K562 (cell line): Measurements from ENCODE around the gene CORIN. TPM values are rescaled to one million over a fixed set of nuclear protein-coding genes. Genes with fewer than 3 reads are reported as not detected.
A peak's percentile ranks its signal among the peaks of the same experiment; 100 is the strongest.

Experiments
- ATAC-seq: fragments of 200-7000 bp; cut with Tn5 transposase; 3 replicates; pipeline ENCODE4 v1.9.1; 2020; ENCODE audit warnings: moderate library complexity
- BruUV-seq: library from RNA; stranded (reverse); fragments of 400-500 nt; replicated peaks from 2 replicates; lab custom pipeline; 2021; lab: Mats Ljungman, UMichigan
- CTCF ChIA-PET: fragments of 300-600 bp; formaldehyde crosslinking; extraction: SDS; loops from one replicate; lab custom pipeline; 2021; ENCODE audit warnings: low intra/inter-chr PET ratio; lab: Yijun Ruan, JAX
- POLR2A ChIA-PET: fragments of 300-600, 350-650 bp; sonication (Branson Sonifier 250); formaldehyde crosslinking; extraction: SDS; loops from one replicate; lab custom pipeline; 2021; ENCODE audit warnings: antibody characterized with exemption, inconsistent platforms; lab: Yijun Ruan, JAX
- DNase-seq, 4 experiments: peaks; one replicate each; pipeline versions ENCODE4 v3.0.0 to v3.0.0-alpha.2; 2011 to 2018; ENCODE audit warnings: low spot score in 3 of 4, mixed read lengths in 3 of 4; ENCODE audit errors: extremely low read depth in 1 of 4
- FAIRE-seq: peaks from 2 replicates; lab custom pipeline; 2011; peaks lifted over from hg19 to GRCh38; lab: Jason Lieb, UNC
- H2AFZ ChIP-seq: 2 replicates; pipeline ENCODE4 v1.6.0; 2011; ENCODE audit warnings: low read depth, low read length, control low read depth, inconsistent platforms
- H3K27ac ChIP-seq: fragments of 200-600 bp; 3 replicates; pipeline ENCODE4 v1.8.0; 2011; ENCODE audit warnings: low read depth, mild to moderate bottlenecking, control low read depth, inconsistent platforms, low read length, moderate library complexity, mixed read lengths; ENCODE audit errors: extremely low read depth
- H3K27me3 ChIP-seq, 2 experiments: fragments of 300-600 bp in 1 of 2; 2 replicates in 1 of 2; 3 replicates in 1 of 2; pipeline versions ENCODE4 v1.6.0 to v1.8.0; 2011; ENCODE audit warnings: inconsistent platforms in 2 of 2, low read length in 2 of 2, mild to moderate bottlenecking in 1 of 2, mixed read lengths in 1 of 2, moderate library complexity in 1 of 2; ENCODE audit not compliant: control insufficient read depth in 2 of 2, insufficient read depth in 2 of 2
- H3K36me3 ChIP-seq: fragments of 300-600 bp; 3 replicates; pipeline ENCODE4 v1.8.0; 2011; ENCODE audit warnings: mild to moderate bottlenecking, low read length, inconsistent platforms; ENCODE audit not compliant: control insufficient read depth, insufficient read depth
- H3K4me1 ChIP-seq, 2 experiments: fragments of 200-600 bp in 1 of 2; replicated peaks in 1 of 2; 2 replicates in 1 of 2; 3 replicates in 1 of 2; pipeline versions ENCODE4 v1.5.1 to v1.8.0; 2011; ENCODE audit warnings: inconsistent platforms in 2 of 2, low read length in 2 of 2, mild to moderate bottlenecking in 1 of 2, mixed read lengths in 1 of 2, moderate library complexity in 1 of 2; ENCODE audit not compliant: control insufficient read depth in 2 of 2, insufficient read depth in 2 of 2
- H3K4me2 ChIP-seq: 2 replicates; pipeline ENCODE4 v1.6.1; 2011; ENCODE audit warnings: low read length, control low read depth, inconsistent platforms, mixed read lengths; ENCODE audit not compliant: insufficient read depth
- H3K4me3 ChIP-seq: fragments of 200-600 bp; sonication (generic), shearing (Covaris generic); 2 replicates; pipeline ENCODE4 v1.5.1; 2016; ENCODE audit warnings: control low read depth, inconsistent platforms
- H3K79me2 ChIP-seq: fragments of 200-600 bp; 3 replicates; pipeline ENCODE4 v1.8.0; 2011; ENCODE audit warnings: low read length, inconsistent platforms; ENCODE audit not compliant: control insufficient read depth, insufficient read depth
- H3K9ac ChIP-seq, 2 experiments: 2 replicates each; pipeline versions ENCODE4 v1.6.0 to v1.6.1; 2011; ENCODE audit warnings: low read depth in 2 of 2, low read length in 2 of 2, control low read depth in 1 of 2, inconsistent platforms in 1 of 2, mild to moderate bottlenecking in 1 of 2, mixed read lengths in 1 of 2; ENCODE audit not compliant: insufficient read depth in 1 of 2
- H3K9me1 ChIP-seq: one replicate; pipeline ENCODE4 v1.6.0; 2011; ENCODE audit warnings: inconsistent platforms, mild to moderate bottlenecking, low read length, moderate library complexity; ENCODE audit not compliant: control insufficient read depth, insufficient read depth
- H3K9me3 ChIP-seq: replicated peaks from 2 replicates; pipeline ENCODE4 v1.5.1; 2011; ENCODE audit warnings: low read depth, low read length, inconsistent platforms; ENCODE audit not compliant: control insufficient read depth, insufficient read depth
- H4K20me1 ChIP-seq: replicated peaks from 2 replicates; pipeline ENCODE4 v1.6.1; 2011; ENCODE audit warnings: low read length, inconsistent platforms, mixed read lengths; ENCODE audit not compliant: control insufficient read depth, insufficient read depth
- C11orf30 ChIP-seq: fragments of 450-650 bp; IDR thresholded peaks from 2 replicates; pipeline ENCODE4 v1.6.1; 2016; ENCODE audit warnings: low read depth, mild to moderate bottlenecking
- DIDO1 ChIP-seq: fragments of 450-650 bp; IDR thresholded peaks from 2 replicates; pipeline ENCODE4 v1.6.1; 2016; ENCODE audit warnings: low read depth, missing biosample characterization, missing genetic modification characterization
- KAT2B ChIP-seq: IDR thresholded peaks from one replicate; pipeline ENCODE4 v1.6.1; 2012; ENCODE audit warnings: low read depth, mild to moderate bottlenecking, control low read depth, inconsistent platforms, low read length, moderate library complexity
- MAFF ChIP-seq: IDR thresholded peaks from 2 replicates; pipeline ENCODE4 v1.6.1; 2012; ENCODE audit warnings: low read length, improper control_type of control experiment
- MAFK ChIP-seq: IDR thresholded peaks from 2 replicates; pipeline ENCODE4 v1.6.1; 2011; ENCODE audit warnings: low read length, improper control_type of control experiment
- MEF2D ChIP-seq: conservative IDR thresholded peaks from 2 replicates; pipeline ENCODE4 v1.6.1; 2016; ENCODE audit warnings: low read depth, missing genetic modification characterization, missing compliant biosample characterization
- PTBP1 ChIP-seq: fragments of 200-400 bp; formaldehyde crosslinking; IDR thresholded peaks from 2 replicates; pipeline ENCODE4 v1.6.1; 2017; ENCODE audit warnings: low read depth, low read length
- SAP30 ChIP-seq: fragments of 200-600 bp; sonication (generic); IDR thresholded peaks from 2 replicates; pipeline ENCODE4 v1.6.1; 2012; ENCODE audit warnings: borderline replicate concordance, low read depth, mild to moderate bottlenecking, moderate library complexity, low read length, control low read depth, inconsistent platforms; ENCODE audit not compliant: insufficient read depth, poor library complexity, severe bottlenecking
- ZNF316 ChIP-seq: fragments of 450-650 bp; IDR thresholded peaks from 2 replicates; pipeline ENCODE4 v1.6.1; 2016
- ZNF444 ChIP-seq: fragments of 250-450 bp; sonication (Bioruptor Pico); IDR thresholded peaks from 2 replicates; pipeline ENCODE4 v1.4.0; 2020; ENCODE audit warnings: mild to moderate bottlenecking, moderate library complexity
- ZNF668 ChIP-seq: fragments of 250-450 bp; sonication (Bioruptor Pico); IDR thresholded peaks from 2 replicates; pipeline ENCODE4 v1.8.0; 2022; ENCODE audit warnings: mild to moderate bottlenecking, inconsistent platforms
- WGBS: fragments of 100-300 bp; shearing (Covaris generic); methylation state at CpG from one replicate; pipeline ENCODE4 v1.1.6; 2016; ENCODE audit warnings: low coverage, mixed read lengths; ENCODE audit not compliant: insufficient coverage; ENCODE audit errors: missing lambda C conversion rate; 5-methylcytosine and 5-hydroxymethylcytosine counted together
- in situ Hi-C: fragments of 300-500 bp; cut with MboI; formaldehyde crosslinking; loops from 4 replicates; pipeline ENCODE4 v1.15.0; 2018; ENCODE audit warnings: inconsistent platforms, mixed read lengths
- intact Hi-C: fragments of 100-400 bp; cut with micrococcal nuclease; formaldehyde crosslinking; loops from 2 replicates; pipeline ENCODE4 v1.14.2; 2022
- polyA plus RNA-seq, 8 experiments: library from polyadenylated mRNA; depleted of rRNA in 4 of 8; stranded (reverse) in 5 of 8; unstranded in 3 of 8; fragments of >200 nt; fragmentation: Nextera tagmentation in 2 of 8; fragmentation: Illumina TruSeq in 1 of 8; extraction: Ambion mirVana in 2 of 8; extraction: Trizol in 1 of 8; gene quantifications; 2 replicates each; pipeline versions ENCODE4 v1.2.1 to v1.2.3, GENCODE V29; 2011 to 2014; ENCODE audit warnings: inconsistent platforms in 1 of 8, missing spikeins in 1 of 8
- total RNA-seq, 7 experiments: library from RNA; depleted of rRNA in 6 of 7; stranded (reverse); fragments of >200 nt in 6 of 7; fragmentation: Illumina TruSeq in 2 of 7; extraction: Trizol in 2 of 7; gene quantifications; 2 replicates each; pipeline versions ENCODE4 v1.2.1 to v1.2.3, GENCODE V29; 2011 to 2021; ENCODE audit warnings: low replicate concordance in 1 of 7
- TF ChIP-seq, protein P1 (sequence below): fragments of 200-800 bp; sonication (Bioruptor generic); IDR thresholded peaks from 2 replicates; pipeline ENCODE4 v1.6.1; 2016; ENCODE audit warnings: missing genetic modification characterization, missing compliant biosample characterization

The CORIN gene
- total and polyA plus RNA-seq, 9 of the 15 experiments (the other 6 are each of a cell fraction or from before 2014, with no cell fraction given), result 0.04 to 0.31 (median 0.08) TPM; not detected in 4

DNA sequence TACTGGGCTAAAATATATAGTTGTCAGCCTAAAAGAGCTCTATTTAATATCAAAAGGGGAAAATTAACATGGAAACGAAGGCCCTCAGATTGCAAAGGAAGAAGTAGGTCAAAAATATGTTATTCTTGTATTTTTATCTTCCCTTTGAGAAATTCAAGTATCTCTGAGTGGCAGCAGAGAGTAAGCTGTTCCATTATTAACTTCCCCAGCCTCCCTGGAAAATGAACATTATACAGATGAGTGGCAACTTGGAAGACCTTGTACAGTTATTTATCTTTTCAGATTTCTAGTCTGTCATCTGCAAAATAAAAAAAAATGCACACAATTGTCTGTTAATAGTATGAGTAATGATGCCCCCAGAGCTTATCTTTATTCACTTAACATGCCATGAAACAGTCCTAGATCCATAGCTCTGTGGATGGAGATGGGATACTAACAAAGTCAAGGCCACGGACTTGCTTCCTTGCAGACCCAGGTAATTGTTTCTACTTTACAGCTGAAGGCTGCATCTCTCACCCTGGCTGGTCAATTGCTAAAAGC, 93.0 kb downstream of the CORIN start:
- H3K4me1 ChIP-seq, result no peaks in the 10 kb centered on the region
- ChIA-PET CTCF (no interaction called here), POLR2A (no interaction called here)
- no peaks in the 10 kb centered on the region for H3K27me3 ChIP-seq
- H4K20me1 ChIP-seq, result no peaks in the 10 kb centered on the region
- WGBS, result 0% methylated on average over 2 of the region's 2 CpGs
- no peaks in the 10 kb centered on the region for H3K9me3 ChIP-seq
- DNase-seq, result no peak
- TF ChIP-seq MEF2D (tag), result no peak
- TF ChIP-seq, all 486 proteins: peak for 0
- in situ Hi-C loops, result no loop called here
- Histone ChIP-seq H3K4me3 (no peak overlapping the region), H3K9me1 (no peaks in the 10 kb centered on the region), H3K27ac (no peak overlapping the region), H3K4me2 (no peak overlapping the region), H3K36me3 (no peaks in the 10 kb centered on the region), H2AFZ (no peak overlapping the region), H3K79me2 (no peaks in the 10 kb centered on the region), H3K9ac (no peak overlapping the region)
- no peak for FAIRE-seq
- no peak for ATAC-seq
- intact Hi-C loops, result no loop called here
- BruUV-seq, result no TSS peak

DNA sequence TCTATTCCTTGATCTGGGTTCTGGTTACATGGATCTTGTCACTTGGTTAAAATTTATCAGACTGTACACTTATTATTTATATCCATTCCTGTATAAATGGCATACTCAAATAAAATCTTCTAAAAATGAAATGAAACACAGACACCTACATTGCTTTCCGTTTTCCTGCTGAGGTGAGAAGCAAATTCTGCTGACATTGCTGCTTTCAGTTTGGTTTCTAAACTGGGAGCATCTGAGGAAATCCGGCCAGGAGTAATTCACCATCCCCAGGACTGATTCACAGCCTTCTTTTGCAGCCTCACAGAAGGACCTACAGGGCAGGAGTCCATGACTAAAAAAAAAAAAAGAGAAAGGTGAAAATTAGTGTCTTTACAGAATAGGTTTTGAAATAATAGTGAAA, 93.6 kb downstream of the CORIN start:
- H3K79me2 ChIP-seq, result no peaks in the 10 kb centered on the region
- H3K9ac ChIP-seq, result no peak overlapping the region
- no peak overlapping the region for H2AFZ ChIP-seq
- in situ Hi-C loops (no loop called here), intact Hi-C loops (no loop called here)
- H3K27ac ChIP-seq, result no peak overlapping the region
- FAIRE-seq (no peak), DNase-seq (no peak), ATAC-seq (no peak)
- H3K9me1 ChIP-seq, result no peaks in the 10 kb centered on the region
- WGBS, result 0% methylated on average over 2 of the region's 2 CpGs
- no peak overlapping the region for H3K4me3 ChIP-seq
- H3K9me3 ChIP-seq, result no peaks in the 10 kb centered on the region
- POLR2A ChIA-PET, result no interaction called here
- no peak overlapping the region for H3K4me2 ChIP-seq
- H4K20me1 ChIP-seq, result no peaks in the 10 kb centered on the region
- H3K27me3 ChIP-seq, result no peaks in the 10 kb centered on the region
- CTCF ChIA-PET, result no interaction called here
- no peaks in the 10 kb centered on the region for H3K4me1 ChIP-seq
- no peaks in the 10 kb centered on the region for H3K36me3 ChIP-seq
- BruUV-seq, result no TSS peak
- no peak for TF ChIP-seq ZNF444 (CRISPR knock-in tag)
- peak; percentile 89 for TF ChIP-seq C11orf30
- no peak for TF ChIP-seq DIDO1 (tag)
- peak; percentile 92 for TF ChIP-seq MAFK
- TF ChIP-seq ZNF316, result peak; percentile 92
- TF ChIP-seq SAP30, result no peak
- TF ChIP-seq MAFF, result peak; percentile 87
- no peak for TF ChIP-seq PTBP1
- no peak for TF ChIP-seq ZNF668 (CRISPR knock-in tag)
- no peak for TF ChIP-seq KAT2B
- TF ChIP-seq, protein P1, sequence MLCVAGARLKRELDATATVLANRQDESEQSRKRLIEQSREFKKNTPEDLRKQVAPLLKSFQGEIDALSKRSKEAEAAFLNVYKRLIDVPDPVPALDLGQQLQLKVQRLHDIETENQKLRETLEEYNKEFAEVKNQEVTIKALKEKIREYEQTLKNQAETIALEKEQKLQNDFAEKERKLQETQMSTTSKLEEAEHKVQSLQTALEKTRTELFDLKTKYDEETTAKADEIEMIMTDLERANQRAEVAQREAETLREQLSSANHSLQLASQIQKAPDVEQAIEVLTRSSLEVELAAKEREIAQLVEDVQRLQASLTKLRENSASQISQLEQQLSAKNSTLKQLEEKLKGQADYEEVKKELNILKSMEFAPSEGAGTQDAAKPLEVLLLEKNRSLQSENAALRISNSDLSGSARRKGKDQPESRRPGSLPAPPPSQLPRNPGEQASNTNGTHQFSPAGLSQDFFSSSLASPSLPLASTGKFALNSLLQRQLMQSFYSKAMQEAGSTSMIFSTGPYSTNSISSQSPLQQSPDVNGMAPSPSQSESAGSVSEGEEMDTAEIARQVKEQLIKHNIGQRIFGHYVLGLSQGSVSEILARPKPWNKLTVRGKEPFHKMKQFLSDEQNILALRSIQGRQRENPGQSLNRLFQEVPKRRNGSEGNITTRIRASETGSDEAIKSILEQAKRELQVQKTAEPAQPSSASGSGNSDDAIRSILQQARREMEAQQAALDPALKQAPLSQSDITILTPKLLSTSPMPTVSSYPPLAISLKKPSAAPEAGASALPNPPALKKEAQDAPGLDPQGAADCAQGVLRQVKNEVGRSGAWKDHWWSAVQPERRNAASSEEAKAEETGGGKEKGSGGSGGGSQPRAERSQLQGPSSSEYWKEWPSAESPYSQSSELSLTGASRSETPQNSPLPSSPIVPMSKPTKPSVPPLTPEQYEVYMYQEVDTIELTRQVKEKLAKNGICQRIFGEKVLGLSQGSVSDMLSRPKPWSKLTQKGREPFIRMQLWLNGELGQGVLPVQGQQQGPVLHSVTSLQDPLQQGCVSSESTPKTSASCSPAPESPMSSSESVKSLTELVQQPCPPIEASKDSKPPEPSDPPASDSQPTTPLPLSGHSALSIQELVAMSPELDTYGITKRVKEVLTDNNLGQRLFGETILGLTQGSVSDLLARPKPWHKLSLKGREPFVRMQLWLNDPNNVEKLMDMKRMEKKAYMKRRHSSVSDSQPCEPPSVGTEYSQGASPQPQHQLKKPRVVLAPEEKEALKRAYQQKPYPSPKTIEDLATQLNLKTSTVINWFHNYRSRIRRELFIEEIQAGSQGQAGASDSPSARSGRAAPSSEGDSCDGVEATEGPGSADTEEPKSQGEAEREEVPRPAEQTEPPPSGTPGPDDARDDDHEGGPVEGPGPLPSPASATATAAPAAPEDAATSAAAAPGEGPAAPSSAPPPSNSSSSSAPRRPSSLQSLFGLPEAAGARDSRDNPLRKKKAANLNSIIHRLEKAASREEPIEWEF (CRISPR knock-in tag), result no peak
